GM18909 (cell line): ENCODE data around the gene TMEM253.

Source experiments
- ATAC-seq: cut with Tn5 transposase; IDR thresholded peaks from one replicate; pipeline ENCODE4 v1.9.1; 2021; ENCODE audit warnings: mild to moderate bottlenecking; ENCODE audit not compliant: unreplicated experiment, poor library complexity

TMEM253 gene

GRCh38 chr14:21070610-21071224 lies 30.1 kb upstream of the TMEM253 start:
- peak; percentile 3 for ATAC-seq

- peak; percentile 70 for ATAC-seq
These were observed 29.4 kb upstream of the TMEM253 start for GRCh38 chr14:21071225-21072030.

- no peak for ATAC-seq
These were observed 28.8 kb upstream of the TMEM253 start for GRCh38 chr14:21072031-21072473.

- no peak for ATAC-seq
These were observed 28.0 kb upstream of the TMEM253 start for GRCh38 chr14:21072781-21073339.

GRCh38 chr14:21073921-21074320 lies 26.9 kb upstream of the TMEM253 start:
- no peak for ATAC-seq

GRCh38 chr14:21074398-21075272 lies 26.2 kb upstream of the TMEM253 start:
- no peak for ATAC-seq

GRCh38 chr14:21075719-21076437 lies 25.0 kb upstream of the TMEM253 start:
- no peak for ATAC-seq

DNA sequence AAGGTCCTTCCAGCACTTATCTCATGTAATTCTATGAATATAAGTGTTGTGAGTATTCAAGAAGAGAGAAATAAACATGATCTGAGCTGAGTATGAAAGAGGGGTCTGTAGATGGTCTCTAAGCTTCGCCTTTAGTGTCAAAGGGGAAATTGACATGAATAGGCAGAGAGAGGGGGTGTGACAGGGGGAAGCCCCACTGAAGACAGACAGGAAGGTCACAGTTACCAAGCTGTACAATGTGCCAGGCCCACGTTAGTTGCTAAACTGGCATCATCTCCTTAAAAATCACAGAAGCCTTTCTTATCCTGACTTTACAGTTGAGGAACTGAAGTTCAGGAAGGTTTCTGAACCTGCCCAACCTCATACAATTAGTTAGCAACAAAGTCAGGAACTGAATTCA lies 23.2 kb upstream of the TMEM253 start:
- ATAC-seq, result no peak

DNA sequence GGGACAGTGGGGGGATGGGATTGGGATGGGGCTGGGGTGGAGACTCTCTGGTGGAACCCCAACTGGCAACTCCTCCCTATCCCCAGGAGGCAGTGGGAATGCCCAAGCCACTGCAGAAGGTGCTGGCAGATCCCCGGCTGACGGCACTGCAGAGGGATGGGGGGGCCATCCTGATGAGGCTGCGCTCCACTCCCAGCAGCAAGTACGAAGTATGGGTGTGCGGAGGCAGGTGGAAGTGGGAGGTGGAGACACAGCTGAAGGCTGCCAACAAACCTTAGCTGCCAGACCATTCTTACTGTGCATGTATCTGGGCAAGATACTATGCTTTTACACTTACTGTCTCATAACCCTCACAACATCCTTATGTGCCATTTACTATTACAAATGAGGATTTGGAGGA lies 22.6 kb upstream of the TMEM253 start:
- ATAC-seq, result no peak

DNA sequence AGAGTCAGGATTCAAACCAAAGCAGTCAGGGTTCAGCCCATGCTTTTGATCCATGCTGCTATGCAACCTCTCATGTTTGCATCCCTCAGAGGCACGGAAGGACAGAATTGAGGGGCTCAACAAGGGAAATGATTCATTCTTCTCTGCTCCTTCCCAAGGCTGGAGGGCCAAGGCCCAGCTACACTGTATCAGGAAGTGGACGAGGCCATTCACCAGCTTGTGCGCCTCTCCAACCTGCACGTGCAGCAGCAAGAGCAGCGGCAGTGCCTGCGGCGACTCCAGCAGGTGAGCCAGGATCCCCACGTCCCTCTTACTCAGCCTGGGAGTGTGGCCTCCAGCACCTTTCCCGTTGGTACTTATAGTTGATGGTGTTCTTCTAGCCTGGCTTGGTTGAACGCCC lies 22.1 kb upstream of the TMEM253 start:
- ATAC-seq, result no peak

DNA sequence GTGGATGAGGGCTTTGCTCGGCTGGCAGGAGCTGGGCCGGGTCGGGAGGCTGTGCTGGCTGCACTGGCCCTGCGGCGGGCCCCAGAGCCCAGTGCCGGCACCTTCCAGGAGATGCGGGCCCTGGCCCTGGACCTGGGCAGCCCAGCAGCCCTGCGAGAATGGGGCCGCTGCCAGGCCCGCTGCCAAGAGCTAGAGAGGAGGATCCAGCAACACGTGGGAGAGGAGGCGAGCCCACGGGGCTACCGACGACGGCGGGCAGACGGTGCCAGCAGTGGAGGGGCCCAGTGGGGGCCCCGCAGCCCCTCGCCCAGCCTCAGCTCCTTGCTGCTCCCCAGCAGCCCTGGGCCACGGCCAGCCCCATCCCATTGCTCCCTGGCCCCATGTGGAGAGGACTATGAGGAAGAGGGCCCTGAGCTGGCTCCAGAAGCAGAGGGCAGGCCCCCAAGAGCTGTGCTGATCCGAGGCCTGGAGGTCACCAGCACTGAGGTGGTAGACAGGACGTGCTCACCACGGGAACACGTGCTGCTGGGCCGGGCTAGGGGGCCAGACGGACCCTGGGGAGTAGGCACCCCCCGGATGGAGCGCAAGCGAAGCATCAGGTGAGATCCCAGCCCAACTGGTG lies 19.2 kb upstream of the TMEM253 start:
- no peak for ATAC-seq

- no peak for ATAC-seq
These were observed 17.1 kb upstream of the TMEM253 start for GRCh38 chr14:21083565-21084325.

GRCh38 chr14:21084396-21084795 lies 16.5 kb upstream of the TMEM253 start:
- ATAC-seq, result no peak

- no peak for ATAC-seq
These were observed 15.6 kb upstream of the TMEM253 start for GRCh38 chr14:21084998-21085853.

- no peak for ATAC-seq
These were observed 14.0 kb upstream of the TMEM253 start for GRCh38 chr14:21086908-21087293.

DNA sequence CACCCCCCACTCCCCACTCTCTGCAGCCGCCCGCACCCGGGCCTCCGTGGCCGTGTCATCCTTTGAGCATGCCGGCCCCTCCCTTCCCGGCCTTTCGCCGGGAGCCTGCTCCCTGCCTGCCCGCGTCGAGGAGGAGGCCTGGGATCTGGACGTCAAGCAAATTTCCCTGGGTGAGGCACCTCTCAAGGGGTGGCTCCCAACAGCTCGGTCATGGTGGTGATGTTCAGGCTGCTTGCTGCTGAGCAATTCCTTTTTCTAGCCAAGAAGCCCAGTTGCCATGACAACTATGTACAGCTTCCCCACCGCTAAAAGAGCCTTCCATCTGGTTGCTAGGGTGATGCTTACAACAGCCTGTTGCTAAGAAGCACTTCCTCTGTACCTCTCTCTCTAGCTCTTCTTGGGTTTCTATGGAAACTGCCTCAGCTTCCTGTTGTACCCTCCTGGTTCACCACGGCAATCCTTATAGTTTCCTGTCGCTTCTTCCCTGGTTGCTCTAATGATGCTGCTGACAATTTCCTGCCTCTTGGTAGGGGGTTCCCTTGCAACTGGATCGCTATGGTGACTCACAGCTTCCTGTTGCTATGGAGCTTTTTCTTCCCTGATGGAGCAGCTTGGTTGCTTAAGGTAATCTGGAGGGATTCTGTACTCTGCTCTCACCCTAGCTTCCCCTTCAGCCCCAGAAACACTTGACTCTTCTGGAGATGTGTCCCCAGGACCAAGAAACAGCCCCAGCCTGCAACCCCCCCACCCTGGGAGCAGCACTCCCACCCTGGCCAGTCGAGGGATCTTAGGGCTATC lies 13.4 kb upstream of the TMEM253 start:
- peak; percentile 73 for ATAC-seq

DNA sequence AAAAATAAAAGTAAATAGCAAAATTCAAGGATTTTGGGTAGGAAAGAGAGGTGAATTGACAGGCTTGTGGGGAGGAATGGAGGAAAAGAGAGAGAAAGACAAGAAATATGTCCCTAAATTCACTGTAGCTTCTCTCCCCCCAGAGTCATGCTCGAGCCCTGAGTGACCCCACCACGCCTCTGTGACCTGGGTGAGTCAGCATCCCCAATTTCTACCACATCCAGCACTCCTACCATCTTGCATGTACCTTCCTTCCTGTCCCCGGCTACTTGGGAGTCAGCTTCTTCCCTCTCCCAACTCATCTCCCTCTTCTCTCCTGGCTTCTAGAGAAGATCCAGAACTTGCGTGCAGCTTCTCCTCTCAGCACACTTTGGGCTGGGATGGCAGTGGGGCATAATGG lies 12.2 kb upstream of the TMEM253 start:
- ATAC-seq, result no peak
